SJSA1 (cell line): ENCODE data around the gene ABCC2. TPM values are rescaled to one million over a fixed set of nuclear protein-coding genes. Genes with fewer than 3 reads are reported as not detected.
"Not testable (repeated sequence)": the region's sequence is repeated elsewhere in the genome, so short reads cannot be mapped to it uniquely, and the experiment has no call there.

ENCODE experiments used
- DNase-seq, 2 experiments: peaks; one replicate each; pipeline ENCODE4 v3.0.0-alpha.2; 2015 to 2020; ENCODE audit warnings: low spot score in 2 of 2, low read depth in 1 of 2
- H3K27ac ChIP-seq: fragments of 250-450 bp; sonication (Bioruptor Pico); 2 replicates; pipeline ENCODE4 v1.5.1; 2020; ENCODE audit warnings: mild to moderate bottlenecking, moderate library complexity
- H3K27me3 ChIP-seq: fragments of 250-450 bp; sonication (Bioruptor Pico); replicated peaks from 2 replicates; pipeline ENCODE4 v1.5.1; 2020; ENCODE audit warnings: mild to moderate bottlenecking, moderate library complexity
- H3K36me3 ChIP-seq: fragments of 250-450 bp; sonication (Bioruptor Pico); 2 replicates; pipeline ENCODE4 v1.5.1; 2020; ENCODE audit warnings: mild to moderate bottlenecking
- H3K4me1 ChIP-seq: fragments of 250-450 bp; sonication (Bioruptor Pico); replicated peaks from 2 replicates; pipeline ENCODE4 v1.6.1; 2021; ENCODE audit warnings: mild to moderate bottlenecking
- H3K4me3 ChIP-seq: fragments of 250-450 bp; sonication (Bioruptor Pico); 2 replicates; pipeline ENCODE4 v1.5.1; 2020; ENCODE audit warnings: mild to moderate bottlenecking
- H3K9me3 ChIP-seq: fragments of 250-450 bp; sonication (Bioruptor Pico); replicated peaks from 2 replicates; pipeline ENCODE4 v1.5.1; 2020; ENCODE audit warnings: mild to moderate bottlenecking
- total RNA-seq: library from RNA; depleted of rRNA; stranded (reverse); fragments of >200 nt; shearing (Covaris generic); gene quantifications from 2 replicates; pipeline ENCODE4 v1.2.3, GENCODE V29; 2014; rRNA removed

The ABCC2 gene
- total RNA-seq, 1 experiment from 2014 or later: 0.47 TPM

- H3K4me1 ChIP-seq: no peaks in the 10 kb centered on the region
- H3K27ac ChIP-seq: no peak overlapping the region
- no peak for DNase-seq
- H3K9me3 ChIP-seq: no peaks in the 10 kb centered on the region
- no peaks in the 10 kb centered on the region for H3K27me3 ChIP-seq
- H3K4me3 ChIP-seq: no peak overlapping the region
- peaks cover 81% of the 10 kb centered on the region for H3K36me3 ChIP-seq
These were observed 101.1 kb downstream of the ABCC2 start for GRCh38 chr10:99883523-99883922.

GRCh38 chr10:99888622-99889021 lies 106.2 kb downstream of the ABCC2 start:
- DNase-seq: no peak
- Histone ChIP-seq H3K27ac (no peak overlapping the region), H3K27me3 (no peaks in the 10 kb centered on the region), H3K4me3 (no peak overlapping the region), H3K4me1 (no peaks in the 10 kb centered on the region), H3K9me3 (no peaks in the 10 kb centered on the region), H3K36me3 (peaks cover 64% of the 10 kb centered on the region)

- peaks cover 77% of the 10 kb centered on the region for H3K36me3 ChIP-seq
These were observed 112.2 kb downstream of the ABCC2 start for GRCh38 chr10:99894613-99895012.

DNA sequence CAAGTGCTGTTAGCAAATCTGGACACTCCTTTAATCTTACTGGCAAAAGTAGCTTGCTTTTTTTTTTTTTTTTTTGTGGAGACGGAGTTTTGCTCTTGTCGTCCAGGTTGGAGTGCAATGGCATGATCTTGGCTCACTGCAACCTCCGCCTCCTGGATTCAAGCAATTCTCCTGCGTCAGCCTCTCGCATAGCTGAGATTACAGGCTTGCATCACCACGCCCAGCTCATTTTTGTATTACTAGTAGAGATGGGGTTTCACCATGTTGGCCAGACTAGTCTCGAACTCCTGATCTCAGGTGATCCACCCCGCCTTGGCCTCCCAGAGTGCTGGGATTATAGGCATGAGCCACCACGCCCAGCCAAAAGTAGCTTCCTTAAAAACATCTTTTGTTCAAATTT lies 112.6 kb downstream of the ABCC2 start:
- H3K27me3 ChIP-seq, DNase-seq, H3K4me1 ChIP-seq, H3K4me3 ChIP-seq, H3K9me3 ChIP-seq, H3K27ac ChIP-seq: not testable (repeated sequence)
- peaks cover 81% of the 10 kb centered on the region for H3K36me3 ChIP-seq

More at GRCh38 chr10:99894613-99895012, 112.2 kb downstream of the ABCC2 start:
- H3K4me3 ChIP-seq: no peak overlapping the region
- no peaks in the 10 kb centered on the region for H3K27me3 ChIP-seq
- H3K27ac ChIP-seq: no peak overlapping the region
- DNase-seq: no peak
- no peaks in the 10 kb centered on the region for H3K9me3 ChIP-seq
- H3K4me1 ChIP-seq: no peaks in the 10 kb centered on the region

DNA sequence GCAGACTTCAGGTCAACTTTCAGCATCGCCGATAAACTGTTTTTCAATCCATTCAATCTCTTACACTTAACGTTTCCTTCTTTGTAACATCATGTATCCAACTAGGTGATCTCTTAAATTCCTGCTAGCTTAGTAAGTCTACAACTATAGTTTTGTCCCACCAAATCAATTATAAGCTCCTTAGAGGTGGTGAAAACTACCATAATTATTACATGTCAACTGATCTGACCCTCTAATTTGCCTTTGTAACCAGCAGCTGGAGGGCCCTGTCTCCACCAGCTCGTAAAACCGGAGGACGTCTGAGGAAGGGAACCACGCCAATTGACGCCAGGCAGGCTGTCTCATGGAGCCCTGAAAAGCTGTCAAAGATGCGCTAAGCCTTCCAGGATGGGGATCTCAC lies 113.4 kb downstream of the ABCC2 start:
- DNase-seq: no peak
- Histone ChIP-seq H3K27me3 (no peaks in the 10 kb centered on the region), H3K27ac (no peak overlapping the region), H3K4me3 (no peak overlapping the region), H3K4me1 (no peaks in the 10 kb centered on the region), H3K9me3 (no peaks in the 10 kb centered on the region), H3K36me3 (peaks cover 75% of the 10 kb centered on the region)

Other genes starting within 250 kb of the ABCC2 start
- gene NKX2-3, start 249.7 kb upstream of the ABCC2 start, total RNA-seq: 1.4 TPM in 1 of 2 replicates, not detected in the other
- gene SLC25A28, start 162.2 kb upstream of the ABCC2 start, total RNA-seq: 16.9 and 20.7 TPM in 2 replicates
- 16.3 and 18.4 TPM in 2 replicates for gene ENTPD7, start 123.1 kb upstream of the ABCC2 start, total RNA-seq
- gene COX15, start 50.5 kb upstream of the ABCC2 start, total RNA-seq: 28.4 and 35.0 TPM in 2 replicates
- 29.5 and 35.0 TPM in 2 replicates for gene CUTC, start 50.4 kb upstream of the ABCC2 start, total RNA-seq
- gene DNMBP, start 227.3 kb downstream of the ABCC2 start, total RNA-seq: 7.7 and 11.0 TPM in 2 replicates